NT2/D1 (cell line): ENCODE measurements around the gene NPIPA1.
"Not testable (repeated sequence)": the region's sequence is repeated elsewhere in the genome, so short reads cannot be mapped to it uniquely, and the experiment has no call there.

Experiments used
- DNase-seq: peaks from one replicate; pipeline ENCODE4 v3.0.0-alpha.2; 2011; ENCODE audit warnings: low read depth, low spot score
- H3K27me3 ChIP-seq: 2 replicates; pipeline ENCODE4 v1.6.0; 2011; ENCODE audit warnings: mild to moderate bottlenecking; ENCODE audit not compliant: insufficient read length, insufficient read depth
- H3K36me3 ChIP-seq: 2 replicates; pipeline ENCODE4 v1.6.1; 2011; ENCODE audit warnings: mild to moderate bottlenecking, low read length, mixed read lengths; ENCODE audit not compliant: insufficient read depth, insufficient read length
- H3K4me1 ChIP-seq: 2 replicates; pipeline ENCODE4 v1.5.1; 2011; ENCODE audit not compliant: insufficient read depth, insufficient read length
- H3K4me3 ChIP-seq: 2 replicates; pipeline ENCODE4 v1.5.1; 2011; ENCODE audit warnings: low read depth; ENCODE audit not compliant: insufficient read length
- H3K9ac ChIP-seq: 2 replicates; pipeline ENCODE4 v1.6.0; 2011; ENCODE audit warnings: low read depth; ENCODE audit not compliant: insufficient read length
- H3K9me3 ChIP-seq: 2 replicates; pipeline ENCODE4 v1.5.1; 2011; ENCODE audit warnings: mild to moderate bottlenecking, low read length; ENCODE audit not compliant: insufficient read depth
- SUZ12 ChIP-seq: IDR thresholded peaks from 2 replicates; pipeline ENCODE4 v1.6.1; 2011; ENCODE audit not compliant: insufficient read length, insufficient read depth; ENCODE audit errors: extremely low read depth
- YY1 ChIP-seq: IDR thresholded peaks from 2 replicates; pipeline ENCODE4 v1.6.1; 2011; ENCODE audit not compliant: insufficient read length, insufficient read depth
- ZNF274 ChIP-seq: IDR thresholded peaks from 2 replicates; pipeline ENCODE4 v1.6.1; 2011; ENCODE audit warnings: mild to moderate bottlenecking, low read depth, low read length

Gene NPIPA1

DNA sequence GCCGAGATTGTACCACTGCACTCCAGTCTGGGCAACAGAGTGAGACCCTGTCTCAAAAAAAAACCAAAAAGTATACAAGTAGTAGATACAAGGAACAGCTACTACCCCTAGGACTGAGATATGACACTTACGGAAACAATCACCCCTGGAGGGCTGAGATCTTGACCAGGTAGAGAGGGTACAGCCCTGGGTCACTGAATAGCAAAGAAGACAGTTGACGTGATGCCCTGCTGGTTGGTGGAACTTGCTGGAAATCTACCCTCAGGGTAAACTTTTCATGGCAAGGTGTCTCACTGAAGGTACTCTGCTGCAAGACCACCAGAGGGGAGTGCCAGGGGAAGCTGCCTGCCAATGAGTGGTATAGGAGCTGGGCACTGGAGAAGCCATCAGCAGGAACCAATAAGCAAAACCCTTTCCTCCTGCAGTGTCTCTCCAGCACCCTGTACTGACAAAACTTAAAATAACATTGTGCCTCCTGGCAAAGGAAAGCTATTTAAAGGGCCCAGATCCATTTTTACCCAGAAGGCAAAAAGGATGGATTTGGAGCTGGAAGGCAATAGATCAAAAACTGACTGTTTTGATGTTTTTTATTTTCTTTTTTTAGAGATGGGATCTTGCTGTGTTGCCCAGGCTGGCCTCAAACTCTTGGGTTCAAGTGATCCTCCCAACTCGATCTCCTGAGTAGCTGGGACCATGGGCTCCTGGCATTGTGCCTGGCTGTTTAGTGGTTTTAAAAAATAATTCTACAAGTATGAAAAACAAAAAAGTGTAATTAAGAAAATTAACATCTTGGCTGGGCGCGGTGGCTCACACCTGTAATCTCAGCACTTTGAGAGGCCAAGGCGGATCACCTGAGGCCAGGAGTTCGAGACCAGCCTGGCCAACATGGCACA lies 26.3 kb downstream of the NPIPA1 start:
- DNase-seq, result no peak
- Histone ChIP-seq H3K4me1 (no peaks in the 10 kb centered on the region), H3K36me3 (no peaks in the 10 kb centered on the region), H3K9ac (no peak overlapping the region), H3K4me3 (no peak overlapping the region), H3K27me3 (no peaks in the 10 kb centered on the region), H3K9me3 (no peaks in the 10 kb centered on the region)
- TF ChIP-seq SUZ12, result no peak
- TF ChIP-seq ZNF274, result no peak
- TF ChIP-seq YY1, result no peak

- no peaks in the 10 kb centered on the region for H3K36me3 ChIP-seq
- H3K27me3 ChIP-seq, result no peaks in the 10 kb centered on the region
- no peak overlapping the region for H3K9ac ChIP-seq
- no peak for TF ChIP-seq YY1
- TF ChIP-seq SUZ12, result no peak
- no peak for TF ChIP-seq ZNF274
- no peak overlapping the region for H3K4me3 ChIP-seq
- no peak for DNase-seq
- no peaks in the 10 kb centered on the region for H3K9me3 ChIP-seq
- no peaks in the 10 kb centered on the region for H3K4me1 ChIP-seq
Observed at GRCh38 chr16:14965328-14965727, 28.1 kb downstream of the NPIPA1 start.

GRCh38 chr16:14969795-14970194 lies 32.6 kb downstream of the NPIPA1 start:
- not testable (repeated sequence) for H3K4me3 ChIP-seq, H3K27me3 ChIP-seq, H3K36me3 ChIP-seq, DNase-seq, H3K9ac ChIP-seq, H3K4me1 ChIP-seq, H3K9me3 ChIP-seq

DNA sequence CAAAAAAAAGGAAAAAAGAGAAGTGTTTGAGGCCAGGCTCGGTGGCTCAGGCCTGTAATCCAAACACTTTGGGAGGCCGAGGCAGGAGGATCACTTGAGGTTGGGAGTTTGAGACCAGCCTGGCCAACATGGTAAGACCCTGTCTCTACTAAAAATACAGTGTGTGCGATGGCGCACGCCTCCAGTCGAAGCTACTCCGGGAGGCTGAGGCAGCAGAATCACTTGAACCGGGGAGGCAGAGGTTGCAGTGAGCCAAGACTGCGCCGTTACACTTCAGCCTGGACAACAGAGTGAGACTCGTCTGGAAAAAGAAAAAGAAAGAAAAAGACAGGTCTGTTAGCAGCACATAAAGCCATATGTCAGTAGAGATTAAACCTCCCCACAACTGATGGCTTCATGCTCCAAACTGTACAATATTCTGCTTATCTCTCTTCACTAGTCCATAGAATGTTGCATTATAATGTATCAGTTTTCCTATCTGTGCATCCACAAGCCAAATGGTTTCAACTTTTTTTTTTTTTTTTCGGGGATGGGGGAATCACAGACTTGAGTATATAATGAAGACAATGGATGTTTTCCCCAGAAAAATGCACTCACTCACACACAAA lies 34.5 kb downstream of the NPIPA1 start:
- H3K4me1 ChIP-seq, H3K9me3 ChIP-seq, DNase-seq, H3K36me3 ChIP-seq, H3K4me3 ChIP-seq, H3K9ac ChIP-seq, H3K27me3 ChIP-seq: not testable (repeated sequence)

DNA sequence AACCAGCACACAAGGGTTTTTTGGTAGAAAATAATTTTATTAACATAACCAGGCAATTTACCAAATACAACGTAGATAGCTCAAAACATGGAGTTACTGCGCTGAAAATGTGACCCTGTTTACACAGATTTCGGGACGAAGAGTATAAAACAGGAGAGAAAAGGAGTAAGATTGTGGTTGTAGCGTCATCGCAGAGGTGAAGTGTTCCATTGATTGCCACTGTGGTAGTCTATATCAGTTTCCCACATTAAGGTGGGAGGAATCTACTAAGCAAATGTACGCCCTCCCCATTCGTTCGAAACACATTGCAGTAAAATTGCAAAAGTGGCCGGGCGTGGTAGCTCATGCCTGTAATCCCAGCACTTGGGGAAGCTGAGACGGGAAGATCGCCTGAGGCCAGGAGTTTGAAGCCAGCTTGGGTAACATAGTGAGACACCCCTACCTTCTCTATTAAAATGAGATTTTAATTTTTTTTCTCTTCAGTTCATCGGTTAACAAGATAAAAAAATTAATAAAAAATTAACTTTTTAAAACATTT lies 36.6 kb downstream of the NPIPA1 start:
- H3K36me3 ChIP-seq, H3K9me3 ChIP-seq, DNase-seq, H3K4me1 ChIP-seq, H3K27me3 ChIP-seq: not testable (repeated sequence)
- Histone ChIP-seq H3K9ac (peak overlapping the region; percentile 92), H3K4me3 (peak overlapping the region; percentile 99)

DNA sequence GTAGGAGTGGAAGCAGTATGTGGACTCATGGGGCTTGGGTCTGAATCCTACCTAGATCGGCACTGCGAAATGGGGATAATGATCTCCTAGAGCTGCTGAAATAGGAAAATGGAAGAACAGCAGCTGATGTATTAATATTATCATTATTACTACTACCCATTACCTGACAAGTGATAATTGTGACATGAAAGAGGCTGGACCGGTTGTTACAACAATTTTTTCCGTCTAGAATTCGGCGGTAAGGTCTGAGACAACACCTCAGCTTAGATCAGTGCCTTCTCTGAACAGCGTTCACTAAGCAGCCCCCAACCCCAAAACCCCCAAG lies 37.0 kb downstream of the NPIPA1 start:
- peak; percentile 47 for DNase-seq
- peak overlapping the region; percentile 99 for H3K4me3 ChIP-seq

GRCh38 chr16:14974656-14975417 lies 37.6 kb downstream of the NPIPA1 start, which contains the start of gene PDXDC1:
PDXDC1 (plus strand) TSS chr16:14975026; CDS start chr16:14975200, 174 bp downstream.
- peak; percentile 95 for DNase-seq
- H3K27me3 ChIP-seq, result not testable (repeated sequence)
- H3K9ac ChIP-seq, result peak within 1 kb of the TSS; percentile 92

More for the DNA sequence above, 37.0 kb downstream of the NPIPA1 start:
- not testable (repeated sequence) for H3K27me3 ChIP-seq, H3K9me3 ChIP-seq, H3K36me3 ChIP-seq, H3K4me1 ChIP-seq
- H3K9ac ChIP-seq, result peak overlapping the region; percentile 92

GRCh38 chr16:14975418-14976194 lies 38.4 kb downstream of the NPIPA1 start:
- DNase-seq, H3K36me3 ChIP-seq: not testable (repeated sequence)
- peak overlapping the region; percentile 99 for H3K4me3 ChIP-seq

More at GRCh38 chr16:14974656-14975417, 37.6 kb downstream of the NPIPA1 start, which contains the start of gene PDXDC1:
- H3K36me3 ChIP-seq, H3K9me3 ChIP-seq, H3K4me1 ChIP-seq: not testable (repeated sequence)
- H3K4me3 ChIP-seq, result peak within 1 kb of the TSS; percentile 99

DNA sequence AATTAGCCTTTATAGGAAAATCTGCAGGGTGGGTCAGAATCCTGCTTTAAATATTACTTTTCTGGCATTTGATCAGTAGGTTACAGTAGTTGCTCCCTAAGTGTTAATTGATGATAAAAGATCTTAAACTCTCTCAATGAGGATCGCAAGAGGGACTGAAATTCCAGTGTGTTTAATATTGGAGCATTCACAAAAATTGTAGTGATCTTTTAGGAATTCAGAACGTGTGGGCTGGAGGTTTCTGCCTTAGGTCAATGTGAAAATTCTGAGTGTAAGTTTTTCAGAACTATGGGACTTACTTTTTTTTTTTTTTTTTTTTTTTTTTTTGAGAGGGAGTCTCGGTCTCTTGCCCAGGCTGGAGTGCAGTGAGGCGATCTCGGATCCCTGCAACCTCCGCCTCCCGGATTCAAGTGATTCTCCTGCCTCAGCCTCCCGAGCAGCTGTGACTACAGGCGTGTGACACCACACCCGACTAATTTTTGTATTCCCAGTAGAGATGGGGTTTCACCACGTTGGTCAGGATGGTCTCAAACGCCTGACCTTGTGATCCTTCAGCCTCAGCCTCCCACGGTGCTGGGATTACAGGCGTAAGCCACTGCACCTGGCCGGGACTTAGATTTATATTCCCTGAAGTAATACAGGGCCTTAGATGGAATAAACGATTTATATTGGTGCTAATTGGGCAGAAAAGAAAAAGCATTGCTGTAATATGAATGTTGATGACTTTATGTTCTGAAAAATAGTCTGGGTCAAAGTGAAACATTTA lies 39.9 kb downstream of the NPIPA1 start:
- H3K27me3 ChIP-seq, H3K9me3 ChIP-seq, H3K4me3 ChIP-seq, H3K36me3 ChIP-seq, DNase-seq, H3K4me1 ChIP-seq, H3K9ac ChIP-seq: not testable (repeated sequence)

More at GRCh38 chr16:14975418-14976194, 38.4 kb downstream of the NPIPA1 start:
- not testable (repeated sequence) for H3K9me3 ChIP-seq, H3K27me3 ChIP-seq, H3K4me1 ChIP-seq
- H3K9ac ChIP-seq, result peak overlapping the region; percentile 92

- not testable (repeated sequence) for H3K9ac ChIP-seq, H3K4me1 ChIP-seq, H3K36me3 ChIP-seq, H3K9me3 ChIP-seq, H3K4me3 ChIP-seq, DNase-seq, H3K27me3 ChIP-seq
Observed at GRCh38 chr16:14978281-14978680, 41.0 kb downstream of the NPIPA1 start.
